Activated CD8-positive, alpha-beta memory T cell treated with anti-CD3 and anti-CD28 coated beads for 4 hours (primary cell): Measurements from ENCODE around the gene SLC5A3.

ENCODE experiments used
- DNase-seq, 2 donors: peaks; one replicate each; pipeline ENCODE4 v3.0.0-alpha.2; 2020; ENCODE audit warnings: low read depth in 2 of 2

The SLC5A3 gene

GRCh38 chr21:34100337-34100736 lies 27.0 kb downstream of the SLC5A3 start:
- no peak for DNase-seq

- no peak for DNase-seq
Measured at GRCh38 chr21:34100790-34101189, 27.4 kb downstream of the SLC5A3 start.

GRCh38 chr21:34105947-34106541 lies 32.7 kb downstream of the SLC5A3 start:
- DNase-seq = no peak

GRCh38 chr21:34107606-34108005 lies 34.2 kb downstream of the SLC5A3 start:
- DNase-seq = no peak

- DNase-seq = no peak
Measured at GRCh38 chr21:34109075-34109474, 35.7 kb downstream of the SLC5A3 start.

GRCh38 chr21:34110594-34111202 lies 37.3 kb downstream of the SLC5A3 start:
- no peak for DNase-seq

GRCh38 chr21:34112316-34113033 lies 39.1 kb downstream of the SLC5A3 start:
- DNase-seq = no peak

GRCh38 chr21:34113842-34114241 lies 40.5 kb downstream of the SLC5A3 start:
- DNase-seq = no peak

GRCh38 chr21:34115160-34115559 lies 41.8 kb downstream of the SLC5A3 start:
- DNase-seq = no peak

GRCh38 chr21:34116569-34116968 lies 43.2 kb downstream of the SLC5A3 start:
- DNase-seq = no peak

GRCh38 chr21:34120867-34121266 lies 47.5 kb downstream of the SLC5A3 start:
- DNase-seq = no peak

- DNase-seq = no peak
Measured at GRCh38 chr21:34122047-34122446, 48.7 kb downstream of the SLC5A3 start.
